ENCODE data around the gene ESPNL. TPM values are rescaled to one million over a fixed set of nuclear protein-coding genes. Genes with fewer than 3 reads are reported as not detected.
"Not testable (repeated sequence)": the region's sequence is repeated elsewhere in the genome, so short reads cannot be mapped to it uniquely, and the experiment has no call there.

The ESPNL gene
- total RNA-seq, 1 donor: 1.1 TPM

DNA sequence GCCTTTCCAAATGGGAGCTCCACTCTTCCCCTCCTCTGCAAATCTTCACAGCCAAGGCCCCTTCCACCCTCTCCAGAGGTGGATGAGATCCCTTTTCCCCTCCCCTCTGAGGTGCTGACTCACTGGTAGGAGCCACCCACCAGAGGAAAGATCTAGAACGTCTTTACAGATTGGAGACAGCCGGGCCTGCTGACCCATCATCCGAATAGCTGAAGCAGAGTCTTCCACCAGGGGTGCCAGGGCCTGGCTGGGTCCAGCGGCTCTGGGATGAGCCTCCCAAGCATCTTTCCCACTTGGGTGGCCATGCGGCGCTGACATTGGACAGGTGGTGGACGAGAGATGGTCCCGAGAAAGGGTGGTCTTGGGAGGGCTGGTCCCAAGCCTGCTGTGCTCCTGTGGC is 67.6 kb downstream of the ESPNL start:
- DNase-seq (ENCODE audit: low read depth in 2 of 3, low spot score in 2 of 3): no peak

DNA sequence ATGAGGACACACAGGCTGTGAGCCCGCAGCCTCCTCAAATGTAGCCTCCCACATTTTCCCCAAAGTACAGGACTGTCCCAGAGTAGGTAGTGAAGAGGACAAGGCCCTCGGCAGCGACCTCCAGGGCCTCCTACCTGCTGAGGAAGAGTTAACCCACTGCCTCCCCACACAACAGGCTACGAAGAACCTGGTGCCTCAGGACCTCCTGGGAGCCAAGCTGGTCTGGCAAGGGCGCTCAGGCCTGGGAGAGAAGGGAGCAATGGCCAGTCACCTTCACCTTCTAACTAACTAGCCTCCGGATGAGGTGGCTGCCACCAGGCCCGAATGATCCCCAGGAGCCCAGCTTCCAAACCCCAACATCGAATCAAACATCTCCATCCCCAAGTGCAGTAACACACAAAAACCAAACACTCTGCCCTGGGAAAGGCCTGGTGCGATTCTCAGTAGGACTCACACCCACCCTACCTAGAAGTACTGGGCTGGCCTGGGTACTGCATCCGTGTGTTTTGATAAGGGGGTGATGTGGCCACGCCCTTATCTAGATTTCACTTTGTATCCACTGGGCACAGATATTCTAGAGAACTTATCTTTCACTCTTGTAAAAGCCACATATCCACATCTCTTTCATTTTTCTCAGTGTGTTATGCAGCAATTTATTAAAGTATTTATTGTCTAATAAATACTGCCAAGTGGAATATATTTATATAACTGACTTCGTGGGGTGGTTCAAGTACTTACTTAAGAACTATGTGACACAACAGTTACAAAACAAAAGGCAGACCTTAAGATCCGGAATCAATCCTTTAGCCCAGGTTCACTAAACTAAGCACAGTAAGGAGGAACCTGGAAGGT is 68.3 kb downstream of the ESPNL start:
- no peak for DNase-seq (ENCODE audit: low read depth in 2 of 3, low spot score in 2 of 3)

DNA sequence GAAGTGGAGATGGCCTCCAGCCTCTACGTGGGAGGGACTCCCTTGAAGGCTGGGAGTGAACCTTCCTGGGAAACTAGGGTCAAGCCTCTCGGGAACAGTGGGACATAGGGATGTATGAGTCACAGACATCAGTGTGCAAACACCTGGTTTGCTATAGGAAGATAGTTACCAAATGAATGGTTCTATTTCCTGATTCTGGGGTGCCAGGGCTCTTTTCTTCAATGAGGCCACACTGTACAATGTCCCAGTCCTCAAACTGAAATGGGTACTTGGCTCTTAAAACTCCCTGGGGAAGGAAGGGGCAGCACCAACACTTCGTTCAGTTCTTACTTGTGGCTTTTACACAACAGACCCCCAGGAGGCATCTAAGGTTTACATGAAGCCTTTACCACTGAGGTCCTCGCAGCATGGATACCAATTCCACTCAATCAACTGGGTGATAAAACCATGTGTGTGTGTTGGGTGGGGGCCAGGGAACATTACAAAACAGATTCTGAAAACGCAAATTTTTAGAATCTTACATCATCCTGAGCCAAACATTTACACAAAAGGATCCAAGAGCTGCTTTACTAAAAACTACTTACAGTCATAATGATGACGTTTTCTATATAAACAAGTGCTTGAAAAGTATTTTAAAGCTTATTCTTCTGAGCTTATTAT is 69.0 kb downstream of the ESPNL start:
- no peak for DNase-seq (ENCODE audit: low read depth in 2 of 3, low spot score in 2 of 3)

DNA sequence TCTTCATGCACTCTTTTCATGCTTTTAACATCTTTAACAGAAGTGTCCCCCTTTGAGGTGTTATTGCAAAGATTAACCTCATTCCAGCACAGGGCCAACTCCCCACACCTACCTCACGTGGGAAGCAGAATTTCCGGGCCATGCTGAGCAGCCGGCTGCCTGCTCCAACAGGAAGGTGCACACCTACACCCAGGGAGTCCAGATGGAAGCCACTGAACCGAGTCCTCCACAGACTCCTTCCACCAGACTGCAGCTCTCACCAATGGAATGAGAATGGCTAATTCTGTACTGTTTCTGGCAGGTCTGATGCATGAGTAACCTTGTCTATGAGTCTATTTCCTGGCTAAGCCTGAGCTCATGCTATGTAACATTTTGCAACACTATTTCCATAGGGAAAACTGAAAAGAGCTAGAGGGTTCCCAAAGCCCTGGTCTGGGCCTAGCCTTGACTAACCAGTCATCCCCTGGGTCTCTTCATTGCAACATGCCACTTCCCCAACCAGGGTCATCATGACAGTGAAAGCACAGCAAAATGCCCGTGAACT is 69.6 kb downstream of the ESPNL start:
- DNase-seq (ENCODE audit: low read depth in 2 of 3, low spot score in 2 of 3): no peak

DNA sequence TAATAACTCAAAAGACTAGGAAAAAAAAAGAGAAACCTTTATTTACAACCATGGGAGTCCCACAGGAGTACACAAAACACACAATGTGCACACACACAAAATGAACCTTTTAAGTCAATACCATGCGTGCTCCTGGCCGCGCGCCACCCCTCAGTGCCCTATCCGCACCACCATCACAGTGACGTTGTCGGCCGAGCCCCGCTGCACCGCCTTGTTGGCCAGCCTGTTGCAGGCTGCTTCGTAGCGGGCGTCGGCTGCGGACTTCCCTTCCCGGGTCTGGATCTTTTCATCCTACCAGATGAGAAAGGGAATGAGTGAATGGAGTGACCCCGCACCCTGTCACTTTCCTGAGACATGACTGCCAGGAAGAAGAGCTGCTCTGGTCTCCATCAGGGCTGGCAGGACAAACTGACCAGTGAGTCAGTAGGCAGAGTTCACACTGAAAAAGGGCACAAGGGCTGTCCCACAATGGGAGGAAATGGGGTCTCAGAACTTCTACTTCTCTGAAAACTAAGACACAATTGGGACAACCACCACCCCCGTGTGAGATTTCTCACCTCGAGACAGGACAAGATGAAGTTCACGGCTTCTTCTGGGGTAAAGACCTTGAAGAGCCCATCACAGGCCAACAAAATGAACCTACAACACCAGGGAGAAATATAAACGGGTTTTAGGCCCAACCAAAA is 70.4 kb downstream of the ESPNL start:
- no peak for DNase-seq (ENCODE audit: low read depth in 2 of 3, low spot score in 2 of 3)

DNA sequence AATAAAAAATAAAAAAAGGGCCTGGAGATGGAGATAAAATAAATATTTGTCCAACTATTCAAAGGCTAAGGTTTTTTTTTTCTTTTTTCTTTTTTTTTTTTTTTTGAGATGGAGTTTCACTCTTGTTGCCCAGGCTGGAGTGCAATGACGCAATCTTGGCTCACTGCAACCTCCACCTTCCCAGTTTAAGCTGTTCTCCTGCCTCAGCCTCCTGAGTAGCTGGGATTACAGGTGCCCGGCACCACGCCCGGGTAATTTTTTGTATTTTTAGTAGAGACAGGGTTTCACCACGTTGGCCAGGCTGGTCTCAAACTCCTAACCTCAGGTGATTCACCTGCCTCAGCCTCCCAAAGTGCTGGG is 70.9 kb downstream of the ESPNL start:
- not testable (repeated sequence) for DNase-seq (ENCODE audit: low read depth in 2 of 3, low spot score in 2 of 3)

DNA sequence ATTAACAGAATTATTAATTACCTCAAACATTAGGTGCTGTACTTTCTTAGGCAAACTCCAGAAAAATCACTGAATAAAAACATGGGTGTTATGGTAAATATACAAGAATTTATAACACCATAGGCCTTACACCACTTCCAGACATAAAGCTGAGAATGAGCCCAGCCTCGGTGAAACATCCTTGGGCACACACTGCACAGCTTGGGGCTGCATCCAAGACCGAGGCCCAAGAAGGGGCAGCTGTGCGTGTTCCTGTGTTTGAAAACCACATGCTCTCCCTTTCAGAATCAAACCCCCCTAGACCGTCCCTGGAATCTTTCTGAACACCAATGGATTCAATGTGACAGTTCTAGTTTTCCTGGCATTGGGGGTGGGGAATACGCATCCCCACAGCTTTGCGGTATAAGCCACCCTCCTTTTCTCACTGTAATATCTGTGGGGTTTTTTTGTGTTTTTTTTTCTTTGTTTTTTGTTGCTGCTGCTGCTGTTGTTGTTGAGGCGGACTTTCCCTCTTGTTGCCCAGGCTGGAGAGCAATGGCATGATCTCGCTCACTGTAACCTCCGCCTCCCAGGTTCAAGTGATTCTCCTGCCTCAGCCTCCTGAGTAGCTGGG is 71.5 kb downstream of the ESPNL start:
- DNase-seq (ENCODE audit: low read depth in 2 of 3, low spot score in 2 of 3): no peak

DNA sequence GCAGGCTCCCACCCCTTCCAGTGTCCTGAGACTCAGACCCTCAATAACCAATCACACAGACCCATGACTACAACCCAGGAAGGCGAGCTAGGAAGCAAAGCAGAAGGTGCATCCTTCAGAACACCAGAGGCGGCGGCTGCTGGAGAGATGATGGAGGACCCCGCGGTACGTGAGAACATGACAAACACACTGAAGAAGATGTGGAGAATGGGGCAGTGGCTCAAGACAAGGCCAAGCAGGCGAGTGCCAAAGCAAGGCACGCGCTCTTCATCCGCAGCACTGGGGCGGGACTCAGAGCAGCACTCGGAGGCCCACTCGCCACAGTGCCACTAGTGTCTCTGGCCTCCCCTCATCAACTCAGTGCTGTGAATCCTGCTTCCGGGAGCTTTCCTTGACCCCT is 72.3 kb downstream of the ESPNL start:
- no peak for DNase-seq (ENCODE audit: low read depth in 2 of 3, low spot score in 2 of 3)

DNA sequence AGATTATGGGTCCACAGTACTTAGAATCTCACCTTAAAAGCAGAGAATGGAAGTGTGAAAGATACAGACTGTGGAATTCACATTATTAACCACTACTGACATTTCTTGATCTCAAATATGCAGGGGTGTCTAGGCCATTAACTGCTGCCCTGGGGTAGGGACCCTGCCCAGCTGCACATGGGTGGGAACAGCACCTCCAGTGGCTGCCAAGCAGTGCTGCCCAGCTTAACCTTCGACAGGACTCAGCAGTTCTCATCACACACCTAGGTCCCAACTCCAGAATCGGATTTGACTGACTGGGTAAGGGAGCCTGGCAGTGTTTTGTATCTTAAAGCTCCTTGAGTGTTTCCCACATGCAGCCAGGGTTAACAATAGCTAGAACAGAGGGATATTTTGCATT is 73.6 kb downstream of the ESPNL start:
- no peak for DNase-seq (ENCODE audit: low read depth in 2 of 3, low spot score in 2 of 3)

DNA sequence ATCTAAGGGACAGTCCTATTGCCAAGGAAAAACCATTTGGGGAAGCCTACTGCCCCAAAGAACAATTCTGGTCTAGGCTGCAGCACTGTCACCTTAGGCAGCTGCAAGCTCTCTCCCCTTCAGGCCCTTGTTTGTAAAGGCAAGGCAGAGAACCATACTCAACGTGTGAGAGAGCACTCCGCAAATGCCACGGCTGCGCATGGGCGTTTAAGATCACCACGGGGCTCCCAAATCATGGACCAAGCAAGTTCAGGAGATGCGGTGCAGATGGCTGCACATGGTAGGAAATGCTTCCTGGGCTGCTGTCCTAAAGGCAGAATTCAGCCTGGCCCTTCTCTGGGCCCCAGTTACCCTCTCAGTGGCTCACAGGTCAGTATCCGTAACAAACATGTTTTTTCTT is 74.2 kb downstream of the ESPNL start:
- no peak for DNase-seq (ENCODE audit: low read depth in 2 of 3, low spot score in 2 of 3)

DNA sequence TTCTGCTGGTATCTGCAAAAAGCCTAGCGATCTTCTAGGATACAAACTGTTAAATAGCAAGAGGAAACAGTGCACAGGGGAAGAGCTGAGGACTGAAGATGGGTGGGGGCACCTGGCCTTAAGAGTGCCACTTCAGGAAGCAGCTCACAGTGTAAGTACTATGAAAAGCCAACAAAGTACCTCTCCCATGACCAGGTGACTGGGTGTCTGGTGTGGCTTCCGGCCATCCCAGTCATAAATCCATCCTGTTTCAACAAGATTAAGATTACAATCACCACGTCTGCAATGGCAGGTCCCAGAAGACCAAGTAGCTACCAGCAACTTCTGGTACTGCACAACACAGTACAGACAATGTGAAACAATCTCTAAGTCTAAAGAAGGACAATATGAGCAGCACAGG is 74.6 kb downstream of the ESPNL start:
- no peak for DNase-seq (ENCODE audit: low read depth in 2 of 3, low spot score in 2 of 3)

DNA sequence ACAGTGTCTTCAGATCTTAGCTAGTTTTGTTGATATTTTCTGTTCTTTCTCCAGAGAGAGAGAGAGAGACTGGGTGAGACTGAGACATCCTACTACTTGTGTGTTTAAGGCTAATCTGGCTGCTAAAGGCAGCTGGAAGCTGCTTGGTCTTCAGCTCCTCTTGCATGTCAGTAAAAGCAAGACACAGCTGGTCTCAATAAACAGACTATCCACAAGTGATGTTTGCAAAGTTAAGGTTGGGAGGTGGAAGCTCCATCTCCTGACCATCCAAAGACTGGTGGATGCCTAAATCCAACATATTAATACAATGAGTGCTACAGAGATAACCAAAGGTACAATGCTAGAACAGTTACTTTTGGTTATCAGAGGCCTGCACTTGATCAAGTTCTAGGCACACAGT is 76.5 kb downstream of the ESPNL start:
- no peak for DNase-seq (ENCODE audit: low read depth in 2 of 3, low spot score in 2 of 3)

DNA sequence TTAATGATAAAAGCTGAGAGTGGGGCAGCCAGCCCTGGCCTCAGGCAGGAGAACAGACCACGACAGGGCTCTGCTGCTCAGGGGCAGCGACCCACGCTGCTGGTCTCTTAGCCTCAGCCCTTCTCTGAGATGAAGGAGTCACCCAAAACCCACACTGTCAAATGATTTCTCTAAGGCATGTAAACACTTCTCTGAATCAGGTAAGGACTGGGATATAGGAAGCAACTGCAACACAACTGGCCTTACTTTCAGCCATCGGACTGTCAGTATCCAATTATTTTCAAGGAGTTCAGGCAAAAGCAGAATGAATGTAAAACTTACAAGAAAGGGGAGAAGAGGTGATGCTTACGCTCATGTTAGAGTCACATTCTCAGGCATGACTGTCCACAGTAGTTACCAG is 80.4 kb downstream of the ESPNL start:
- DNase-seq (ENCODE audit: low read depth in 2 of 3, low spot score in 2 of 3): no peak

DNA sequence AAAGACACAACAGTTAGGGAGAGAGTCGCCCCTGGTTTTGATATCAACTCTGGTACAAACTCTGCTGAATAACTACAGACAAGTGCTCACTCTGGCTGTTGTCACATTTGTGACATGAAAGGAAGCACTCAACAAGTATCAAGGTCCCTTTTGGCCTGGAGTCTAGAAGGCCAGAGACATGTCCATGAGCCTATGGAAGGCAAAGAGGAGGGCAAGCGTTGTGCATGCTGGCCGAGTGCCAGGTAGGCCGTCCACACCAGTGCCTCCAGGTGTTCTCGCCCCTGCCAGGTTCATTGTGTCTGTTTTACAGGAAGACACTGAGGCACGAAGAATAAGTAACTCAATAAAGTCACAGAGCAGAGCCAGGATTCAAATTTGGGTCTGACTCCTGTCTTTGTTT is 82.2 kb downstream of the ESPNL start:
- DNase-seq (ENCODE audit: low read depth in 2 of 3, low spot score in 2 of 3): no peak

Other genes with a start within 250 kb of the ESPNL start
- gene RAMP1, start 240.7 kb upstream of the ESPNL start, total RNA-seq: 1.6 TPM
- 28.5 TPM for gene UBE2F, start 133.3 kb upstream of the ESPNL start, total RNA-seq
- gene SCLY, start 39.3 kb upstream of the ESPNL start, total RNA-seq: 13.2 TPM
- not detected for gene KLHL30, start 38.3 kb downstream of the ESPNL start, total RNA-seq
- gene ERFE, start 58.6 kb downstream of the ESPNL start, total RNA-seq: 0.27 TPM
- 19.4 TPM for gene ILKAP, start 103.4 kb downstream of the ESPNL start, total RNA-seq
- 3.5 TPM for gene HES6, start 139.7 kb downstream of the ESPNL start, total RNA-seq
- 19.9 TPM for gene PER2, start 188.3 kb downstream of the ESPNL start, total RNA-seq
- 4.8 TPM for gene TRAF3IP1, start 220.2 kb downstream of the ESPNL start, total RNA-seq